HEK293 (cell line): ENCODE data around the gene PDE6B.

ENCODE experiments used
- CTCF ChIA-PET: fragments of 350-600 bp; formaldehyde crosslinking; extraction: SDS; loops from one replicate; lab custom pipeline; 2021; ENCODE audit warnings: antibody characterized with exemption; lab: Yijun Ruan, JAX
- POLR2A ChIA-PET: fragments of 300-600 bp; formaldehyde crosslinking; extraction: SDS; loops from one replicate; lab custom pipeline; 2020; ENCODE audit warnings: antibody characterized with exemption, inconsistent platforms; lab: Yijun Ruan, JAX
- H3K27ac ChIP-seq: fragments of 200-500 bp; sonication (Bioruptor generic); 2 replicates; pipeline ENCODE4 v1.5.1; 2014; ENCODE audit warnings: low read depth, low read length, control low read depth, inconsistent platforms; ENCODE audit errors: extremely low read depth
- H3K36me3 ChIP-seq, 2 experiments: fragments of 200-500 bp in 1 of 2; sonication (Bioruptor generic) in 1 of 2; 1 replicate in 1 of 2; 2 replicates in 1 of 2; pipeline ENCODE4 v1.5.1; 2014 to 2017; ENCODE audit warnings: inconsistent platforms in 2 of 2, low read length in 2 of 2; ENCODE audit not compliant: control insufficient read depth in 2 of 2, insufficient read depth in 1 of 2
- H3K4me1 ChIP-seq: fragments of 200-500 bp; sonication (Bioruptor generic); 2 replicates; pipeline ENCODE4 v1.5.1; 2014; ENCODE audit warnings: mild to moderate bottlenecking, low read length, inconsistent platforms; ENCODE audit not compliant: control insufficient read depth, insufficient read depth
- H3K4me3 ChIP-seq: 2 replicates; pipeline ENCODE4 v1.5.1; 2011; ENCODE audit warnings: low read depth, mild to moderate bottlenecking, control low read depth, low read length, moderate library complexity
- H3K9me3 ChIP-seq: fragments of 200-500 bp; sonication (Bioruptor generic); 2 replicates; pipeline ENCODE4 v1.5.1; 2014; ENCODE audit warnings: low read depth, low read length, inconsistent platforms; ENCODE audit not compliant: control insufficient read depth, insufficient read depth
- EGR2 ChIP-seq: fragments of 450-650 bp; formaldehyde crosslinking; IDR thresholded peaks from 2 replicates; pipeline ENCODE4 v1.5.1; 2016; ENCODE audit warnings: low read depth, missing biosample characterization, missing genetic modification characterization
- GLIS1 ChIP-seq: fragments of 450-650 bp; formaldehyde crosslinking; IDR thresholded peaks from 2 replicates; pipeline ENCODE4 v1.5.1; 2016; ENCODE audit warnings: missing biosample characterization, missing genetic modification characterization
- GLIS2 ChIP-seq: fragments of 450-650 bp; formaldehyde crosslinking; IDR thresholded peaks from 2 replicates; pipeline ENCODE4 v1.5.1; 2016; ENCODE audit warnings: missing biosample characterization, missing genetic modification characterization
- PBX3 ChIP-seq: sonication (generic); formaldehyde crosslinking; IDR thresholded peaks from 2 replicates; pipeline ENCODE4 v1.8.1; 2022; ENCODE audit warnings: mild to moderate bottlenecking, moderate library complexity, missing genetic modification reagents
- SCRT2 ChIP-seq: fragments of 450-650 bp; formaldehyde crosslinking; IDR thresholded peaks from 2 replicates; pipeline ENCODE4 v1.5.1; 2016; ENCODE audit warnings: missing biosample characterization, missing genetic modification characterization
- ZBTB7A ChIP-seq: fragments of 450-650 bp; formaldehyde crosslinking; IDR thresholded peaks from 2 replicates; pipeline ENCODE4 v1.5.1; 2016; ENCODE audit warnings: low read depth, missing biosample characterization, missing genetic modification characterization
- ZIC2 ChIP-seq: fragments of 450-650 bp; formaldehyde crosslinking; IDR thresholded peaks from 2 replicates; pipeline ENCODE4 v1.5.1; 2016; ENCODE audit warnings: missing biosample characterization, missing genetic modification characterization
- ZNF10 ChIP-seq: fragments of 450-650 bp; formaldehyde crosslinking; IDR thresholded peaks from 2 replicates; pipeline ENCODE4 v1.5.1; 2017; ENCODE audit warnings: missing biosample characterization, missing genetic modification characterization
- ZNF121 ChIP-seq: fragments of 450-650 bp; formaldehyde crosslinking; IDR thresholded peaks from 2 replicates; pipeline ENCODE4 v1.5.1; 2016; ENCODE audit warnings: missing biosample characterization, missing genetic modification characterization
- ZNF155 ChIP-seq: fragments of 450-650 bp; formaldehyde crosslinking; IDR thresholded peaks from 2 replicates; pipeline ENCODE4 v1.5.1; 2016; ENCODE audit warnings: missing biosample characterization, missing genetic modification characterization
- ZNF169 ChIP-seq: fragments of 450-650 bp; formaldehyde crosslinking; IDR thresholded peaks from 2 replicates; pipeline ENCODE4 v1.5.1; 2016; ENCODE audit warnings: missing biosample characterization, missing genetic modification characterization
- ZNF239 ChIP-seq: fragments of 450-650 bp; formaldehyde crosslinking; IDR thresholded peaks from 2 replicates; pipeline ENCODE4 v1.5.1; 2016; ENCODE audit warnings: missing biosample characterization, missing genetic modification characterization
- ZNF266 ChIP-seq: fragments of 450-650 bp; formaldehyde crosslinking; IDR thresholded peaks from 2 replicates; pipeline ENCODE4 v1.5.1; 2016; ENCODE audit warnings: missing biosample characterization, missing genetic modification characterization, low read depth
- ZNF335 ChIP-seq: fragments of 450-650 bp; formaldehyde crosslinking; conservative IDR thresholded peaks from 2 replicates; pipeline ENCODE4 v1.5.1; 2016; ENCODE audit warnings: missing biosample characterization, missing genetic modification characterization
- ZNF350 ChIP-seq: fragments of 450-650 bp; formaldehyde crosslinking; IDR thresholded peaks from 2 replicates; pipeline ENCODE4 v1.5.0; 2017; ENCODE audit warnings: missing biosample characterization, mild to moderate bottlenecking, missing genetic modification characterization
- ZNF366 ChIP-seq: fragments of 450-650 bp; formaldehyde crosslinking; conservative IDR thresholded peaks from 2 replicates; pipeline ENCODE4 v1.5.1; 2016; ENCODE audit warnings: missing biosample characterization, missing genetic modification characterization
- ZNF514 ChIP-seq: fragments of 450-650 bp; formaldehyde crosslinking; IDR thresholded peaks from 2 replicates; pipeline ENCODE4 v1.5.1; 2016; ENCODE audit warnings: missing biosample characterization, missing genetic modification characterization
- ZNF530 ChIP-seq: fragments of 450-650 bp; formaldehyde crosslinking; IDR thresholded peaks from 2 replicates; pipeline ENCODE4 v1.5.1; 2016; ENCODE audit warnings: low read depth, missing biosample characterization, missing genetic modification characterization
- ZNF549 ChIP-seq: fragments of 450-650 bp; IDR thresholded peaks from 2 replicates; pipeline ENCODE4 v1.5.1; 2018; ENCODE audit warnings: missing biosample characterization, missing genetic modification characterization, mild to moderate bottlenecking, inconsistent platforms, moderate library complexity
- ZNF571 ChIP-seq: fragments of 450-650 bp; formaldehyde crosslinking; IDR thresholded peaks from 2 replicates; pipeline ENCODE4 v1.5.0; 2017; ENCODE audit warnings: missing biosample characterization, missing genetic modification characterization
- ZNF621 ChIP-seq: fragments of 450-650 bp; formaldehyde crosslinking; IDR thresholded peaks from 2 replicates; pipeline ENCODE4 v1.5.1; 2017; ENCODE audit warnings: missing biosample characterization, missing genetic modification characterization
- ZNF701 ChIP-seq: fragments of 450-650 bp; formaldehyde crosslinking; IDR thresholded peaks from 2 replicates; pipeline ENCODE4 v1.5.1; 2016; ENCODE audit warnings: missing biosample characterization, missing genetic modification characterization
- ZNF76 ChIP-seq: fragments of 450-650 bp; formaldehyde crosslinking; IDR thresholded peaks from 2 replicates; pipeline ENCODE4; 2016; ENCODE audit warnings: low read depth, missing biosample characterization, missing genetic modification characterization, borderline replicate concordance
- ZNF785 ChIP-seq: fragments of 450-650 bp; formaldehyde crosslinking; IDR thresholded peaks from 2 replicates; pipeline ENCODE4 v1.5.1; 2016; ENCODE audit warnings: missing biosample characterization, missing genetic modification characterization
- ZSCAN4 ChIP-seq: fragments of 450-650 bp; formaldehyde crosslinking; IDR thresholded peaks from 2 replicates; pipeline ENCODE4 v1.5.1; 2017; ENCODE audit warnings: missing biosample characterization, missing genetic modification characterization
- TF ChIP-seq, protein P1 (sequence below): fragments of 450-650 bp; formaldehyde crosslinking; IDR thresholded peaks from 2 replicates; pipeline ENCODE4 v1.5.1; 2016; ENCODE audit warnings: missing biosample characterization, missing genetic modification characterization
- TF ChIP-seq, protein P2 (sequence below): fragments of 450-650 bp; formaldehyde crosslinking; IDR thresholded peaks from 2 replicates; pipeline ENCODE4 v1.5.1; 2016; ENCODE audit warnings: missing biosample characterization, missing genetic modification characterization

The PDE6B gene

GRCh38 chr4:675036-675882 lies 49.9 kb downstream of the PDE6B start:
- Histone ChIP-seq H3K27ac (peak overlapping the region; percentile 76), H3K4me3 (peak overlapping the region; percentile 77), H3K9me3 (no peaks in the 10 kb centered on the region), H3K4me1 (peaks cover 3% of the 10 kb centered on the region), H3K36me3 (peaks cover 0 to 35% of the 10 kb centered on the region in 2 experiments; a peak in 2 of 3 replicates)
- CTCF ChIA-PET, result interaction anchor here (0.6 to 2.4 kb wide), 3 partner anchors 9 to 1128 kb away, joined by 3 to 6 read pairs (median 3); no protein-coding TSS in a partner anchor
- TF ChIP-seq ZNF549 (tag by site-specific recombination) (peak; percentile 95), ZNF785 (no peak), ZNF366 (tag by site-specific recombination) (no peak), ZNF335 (peak; percentile 81), ZNF621 (no peak), ZNF155 (tag by site-specific recombination) (no peak), ZSCAN4 (tag by site-specific recombination) (no peak), ZNF169 (tag by site-specific recombination) (no peak), ZIC2 (peak; percentile 50), ZNF571 (tag by site-specific recombination) (no peak), ZNF239 (tag by site-specific recombination) (no peak), ZNF121 (tag by site-specific recombination) (no peak), ZNF350 (no peak)
- POLR2A ChIA-PET, result interaction anchor here (1.1 to 1.3 kb wide), 2 partner anchors 12 to 30 kb away, joined by 3 to 4 read pairs; no protein-coding TSS in a partner anchor

DNA sequence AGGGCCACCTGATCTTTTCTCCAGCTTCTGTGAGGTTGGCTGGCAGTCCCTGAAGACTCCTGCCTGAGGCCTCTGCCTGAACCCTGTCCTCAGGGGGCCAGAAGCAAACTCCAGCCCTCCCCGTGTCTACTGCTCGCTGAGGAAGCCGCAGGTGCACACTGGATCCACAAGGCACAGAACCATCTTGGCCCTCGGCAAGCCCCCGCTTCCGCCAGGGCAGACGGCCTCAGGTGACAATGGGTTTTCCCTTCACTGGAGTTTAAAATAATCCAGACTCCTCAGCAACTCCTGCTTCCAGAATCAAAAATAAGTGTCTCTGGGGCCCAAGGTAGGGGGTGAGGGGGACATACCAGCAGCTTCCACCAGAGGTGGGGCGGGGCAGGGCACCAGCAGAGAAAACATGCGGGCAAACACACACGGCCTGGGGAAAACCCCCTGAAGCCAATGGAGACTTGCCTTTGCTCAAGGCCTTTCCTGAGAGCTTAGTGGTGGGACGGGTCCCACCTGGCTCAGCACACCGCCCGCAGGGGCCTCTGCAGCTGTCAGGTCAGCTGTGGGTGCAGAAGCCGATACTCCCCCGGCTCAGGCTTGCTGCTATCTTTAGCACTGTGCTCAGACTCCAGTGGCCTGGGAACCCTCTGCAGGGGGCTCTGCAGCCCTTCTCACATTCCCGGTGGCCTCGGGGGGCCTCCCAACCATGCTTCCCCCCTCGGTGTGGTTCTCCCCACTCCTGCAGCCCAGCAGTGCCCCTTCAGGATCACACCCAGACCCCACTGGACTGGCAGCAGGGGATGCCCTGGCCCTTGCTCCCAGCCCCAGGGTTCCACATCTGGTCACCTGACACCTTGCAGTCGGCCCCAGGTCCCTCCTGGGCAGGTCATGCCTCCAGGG lies 50.9 kb downstream of the PDE6B start:
- peaks cover 3% of the 10 kb centered on the region for H3K4me1 ChIP-seq
- no peak overlapping the region for H3K27ac ChIP-seq
- ChIA-PET CTCF (interaction anchor here (2.4 kb wide), 1 partner anchor 8 kb away, joined by 6 read pairs; no protein-coding TSS in a partner anchor), POLR2A (interaction anchor here (1.1 kb wide), 1 partner anchor 11 kb away, joined by 3 read pairs; no protein-coding TSS in a partner anchor)
- H3K9me3 ChIP-seq, result no peaks in the 10 kb centered on the region
- peaks cover 0 to 28% of the 10 kb centered on the region in 2 experiments; a peak in 2 of 3 replicates for H3K36me3 ChIP-seq
- H3K4me3 ChIP-seq, result no peak overlapping the region
- no peak for TF ChIP-seq ZNF266
- TF ChIP-seq ZIC2, result peak; percentile 81
- peak; percentile 26; the same call in 1 of the 2 replicates for TF ChIP-seq SCRT2 (tag by site-specific recombination)
- TF ChIP-seq, protein P1, sequence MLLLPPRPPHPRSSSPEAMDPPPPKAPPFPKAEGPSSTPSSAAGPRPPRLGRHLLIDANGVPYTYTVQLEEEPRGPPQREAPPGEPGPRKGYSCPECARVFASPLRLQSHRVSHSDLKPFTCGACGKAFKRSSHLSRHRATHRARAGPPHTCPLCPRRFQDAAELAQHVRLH (tag by site-specific recombination), result no peak
- no peak for TF ChIP-seq ZNF701 (tag by site-specific recombination)
- TF ChIP-seq ZNF76 (tag by site-specific recombination), result no peak
- TF ChIP-seq, protein P2, sequence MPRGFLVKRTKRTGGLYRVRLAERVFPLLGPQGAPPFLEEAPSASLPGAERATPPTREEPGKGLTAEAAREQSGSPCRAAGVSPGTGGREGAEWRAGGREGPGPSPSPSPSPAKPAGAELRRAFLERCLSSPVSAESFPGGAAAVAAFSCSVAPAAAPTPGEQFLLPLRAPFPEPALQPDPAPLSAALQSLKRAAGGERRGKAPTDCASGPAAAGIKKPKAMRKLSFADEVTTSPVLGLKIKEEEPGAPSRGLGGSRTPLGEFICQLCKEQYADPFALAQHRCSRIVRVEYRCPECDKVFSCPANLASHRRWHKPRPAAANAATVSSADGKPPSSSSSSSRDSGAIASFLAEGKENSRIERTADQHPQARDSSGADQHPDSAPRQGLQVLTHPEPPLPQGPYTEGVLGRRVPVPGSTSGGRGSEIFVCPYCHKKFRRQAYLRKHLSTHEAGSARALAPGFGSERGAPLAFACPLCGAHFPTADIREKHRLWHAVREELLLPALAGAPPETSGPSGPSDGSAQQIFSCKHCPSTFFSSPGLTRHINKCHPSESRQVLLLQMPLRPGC (tag by site-specific recombination), result no peak
- TF ChIP-seq PBX3 (CRISPR knock-in tag), result no peak
- no peak for TF ChIP-seq ZNF10 (tag by site-specific recombination)
- TF ChIP-seq ZNF530 (tag by site-specific recombination), result no peak
- no peak for TF ChIP-seq ZBTB7A (tag by site-specific recombination)
- no peak for TF ChIP-seq ZNF514 (tag by site-specific recombination)
- TF ChIP-seq GLIS1 (tag by site-specific recombination), result peak; percentile 95
- TF ChIP-seq EGR2 (tag by site-specific recombination), result peak; percentile 21; the same call in 1 of the 2 replicates
- peak; percentile 40; the same call in 1 of the 2 replicates for TF ChIP-seq GLIS2 (tag by site-specific recombination)
